GM12865 (cell line): ENCODE results near the gene F12.

Experiments
- DNase-seq: peaks from one replicate; pipeline ENCODE4 v3.0.0; 2010; ENCODE audit warnings: low read depth
- H3K4me3 ChIP-seq: 2 replicates; pipeline ENCODE4 v1.5.1; 2011; ENCODE audit warnings: mild to moderate bottlenecking, low read depth, low read length, control low read depth
- TF ChIP-seq, protein P1 (sequence below): IDR thresholded peaks from 2 replicates; pipeline ENCODE4 v1.5.1; 2011; ENCODE audit warnings: low read length, control low read depth, low read depth, inconsistent platforms; ENCODE audit not compliant: insufficient read depth; ENCODE audit errors: missing control alignments

The F12 gene

DNA sequence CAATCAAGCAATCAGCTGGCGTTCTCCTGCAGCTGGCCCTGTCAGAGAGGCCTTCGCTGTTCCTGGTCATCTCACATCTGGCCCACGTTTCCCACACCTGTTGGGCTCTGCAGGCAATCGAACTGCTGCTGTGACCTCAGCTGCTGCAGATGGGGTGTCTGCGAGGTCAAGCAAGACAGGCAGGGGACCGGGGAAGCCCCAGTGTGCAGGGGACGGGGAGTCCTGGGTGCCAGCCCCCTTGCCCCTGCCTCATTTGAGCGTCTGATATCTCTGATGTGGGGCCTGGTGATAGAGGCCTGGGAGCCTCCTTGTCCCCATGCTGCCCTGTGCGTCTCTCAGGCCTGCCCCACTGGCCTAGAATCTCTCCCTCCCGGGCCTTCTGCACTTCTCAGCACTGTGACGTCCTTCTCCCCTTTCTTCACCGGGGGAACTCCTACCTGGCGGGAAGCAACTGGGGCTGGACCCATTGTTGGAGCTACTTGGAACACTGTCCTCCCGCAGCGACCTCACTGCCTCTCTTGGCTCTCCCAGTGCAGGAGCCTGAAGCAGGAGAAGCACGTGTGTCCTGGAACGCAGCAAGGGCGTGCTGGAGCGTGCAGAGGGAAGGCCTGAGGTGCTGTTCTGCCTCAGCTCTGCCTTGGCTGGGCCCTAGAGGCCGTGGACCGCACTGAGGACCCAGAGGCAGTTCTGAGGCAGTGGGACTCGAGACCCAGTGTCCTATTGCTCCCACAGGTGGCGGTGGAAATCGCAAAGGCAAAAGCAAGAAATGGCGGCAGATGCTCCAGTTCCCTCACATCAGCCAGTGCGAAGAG lies 21.0 kb upstream of the F12 start:
- TF ChIP-seq, protein P1, sequence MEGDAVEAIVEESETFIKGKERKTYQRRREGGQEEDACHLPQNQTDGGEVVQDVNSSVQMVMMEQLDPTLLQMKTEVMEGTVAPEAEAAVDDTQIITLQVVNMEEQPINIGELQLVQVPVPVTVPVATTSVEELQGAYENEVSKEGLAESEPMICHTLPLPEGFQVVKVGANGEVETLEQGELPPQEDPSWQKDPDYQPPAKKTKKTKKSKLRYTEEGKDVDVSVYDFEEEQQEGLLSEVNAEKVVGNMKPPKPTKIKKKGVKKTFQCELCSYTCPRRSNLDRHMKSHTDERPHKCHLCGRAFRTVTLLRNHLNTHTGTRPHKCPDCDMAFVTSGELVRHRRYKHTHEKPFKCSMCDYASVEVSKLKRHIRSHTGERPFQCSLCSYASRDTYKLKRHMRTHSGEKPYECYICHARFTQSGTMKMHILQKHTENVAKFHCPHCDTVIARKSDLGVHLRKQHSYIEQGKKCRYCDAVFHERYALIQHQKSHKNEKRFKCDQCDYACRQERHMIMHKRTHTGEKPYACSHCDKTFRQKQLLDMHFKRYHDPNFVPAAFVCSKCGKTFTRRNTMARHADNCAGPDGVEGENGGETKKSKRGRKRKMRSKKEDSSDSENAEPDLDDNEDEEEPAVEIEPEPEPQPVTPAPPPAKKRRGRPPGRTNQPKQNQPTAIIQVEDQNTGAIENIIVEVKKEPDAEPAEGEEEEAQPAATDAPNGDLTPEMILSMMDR: no peak
- peak overlapping the region; percentile 87 for H3K4me3 ChIP-seq
- DNase-seq: peak; percentile 75

DNA sequence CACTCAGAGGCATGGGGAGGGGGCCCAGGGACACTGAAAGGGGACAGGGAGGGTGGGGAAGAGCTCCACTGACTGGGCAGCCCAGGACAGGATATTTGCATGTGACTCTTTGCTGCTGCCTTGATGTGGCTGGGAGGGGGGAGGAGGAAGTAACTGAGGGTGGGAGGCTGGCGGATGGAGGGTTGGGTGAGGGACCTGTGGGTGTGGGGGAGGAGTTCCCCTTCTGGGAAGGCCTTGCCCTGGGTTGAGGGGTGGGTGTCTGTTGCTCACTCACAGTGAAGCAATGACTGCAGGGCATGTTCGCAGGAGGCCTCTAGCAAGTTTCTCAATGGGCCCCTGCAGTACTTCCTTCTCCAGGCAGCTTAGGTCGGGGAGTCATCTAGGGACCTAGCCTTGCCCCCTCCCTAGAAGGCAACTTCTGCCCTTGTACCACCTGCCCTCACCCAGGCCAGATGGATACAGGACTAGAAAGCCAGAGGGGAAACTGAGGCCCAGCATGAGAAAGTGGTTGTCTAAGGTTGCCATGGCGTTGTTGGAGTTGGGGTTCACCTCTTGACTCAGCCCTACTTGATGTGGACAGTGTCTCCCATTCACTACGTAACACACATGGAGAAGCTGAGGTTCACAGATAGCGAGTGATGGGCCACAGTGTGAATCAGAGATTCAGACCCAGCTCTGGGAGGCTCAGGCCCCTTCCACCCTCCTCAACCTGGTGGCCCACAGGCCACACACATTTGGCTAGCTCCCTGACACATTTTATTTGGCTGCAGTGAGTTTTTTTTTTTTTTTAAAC lies 20.1 kb upstream of the F12 start:
- H3K4me3 ChIP-seq: peak overlapping the region; percentile 87
- TF ChIP-seq, protein P1: no peak
- DNase-seq: peak; percentile 87

GRCh38 chr5:177428574-177429217 lies 19.3 kb upstream of the F12 start:
- peak overlapping the region; percentile 87 for H3K4me3 ChIP-seq
- no peak for DNase-seq

GRCh38 chr5:177427919-177428573 lies 18.7 kb upstream of the F12 start:
- peak overlapping the region; percentile 87 for H3K4me3 ChIP-seq
- TF ChIP-seq, protein P1: no peak
- DNase-seq: peak; percentile 57

More at GRCh38 chr5:177428574-177429217, 19.3 kb upstream of the F12 start:
- TF ChIP-seq, protein P1: no peak

GRCh38 chr5:177427211-177427822 lies 18.0 kb upstream of the F12 start:
- TF ChIP-seq, protein P1: no peak
- peak overlapping the region; percentile 87 for H3K4me3 ChIP-seq
- DNase-seq: no peak
